Activated CD4-positive, CD25-positive, alpha-beta regulatory T cell treated with anti-CD3 and anti-CD28 coated beads, Interleukin-2, amount 50 U/mL, for 16 hours (primary cell): ENCODE results near the gene DLX2.

Experiments
- DNase-seq: peaks from one replicate; pipeline ENCODE4 v3.0.0-alpha.2; 2020; ENCODE audit warnings: low read depth, low spot score

DLX2 gene

DNA sequence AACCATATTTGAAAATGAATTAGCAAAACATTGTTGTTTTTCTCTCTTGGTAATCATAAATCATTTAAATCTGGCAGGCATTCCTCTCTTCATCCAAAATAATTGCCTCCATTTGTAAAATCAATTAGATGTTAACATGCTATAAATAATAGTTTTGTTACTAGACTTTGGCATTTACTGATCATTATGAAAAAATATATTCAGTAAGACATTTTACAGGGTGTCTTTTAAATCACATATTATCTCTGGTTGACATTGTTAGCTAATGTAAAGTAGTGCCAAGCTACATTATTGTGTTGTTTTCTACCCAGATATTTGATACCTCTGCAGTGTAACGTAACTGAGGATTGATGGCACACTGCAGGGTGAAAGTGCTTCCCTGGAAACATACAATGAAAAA, 49.2 kb downstream of the DLX2 start:
- no peak for DNase-seq

DNA sequence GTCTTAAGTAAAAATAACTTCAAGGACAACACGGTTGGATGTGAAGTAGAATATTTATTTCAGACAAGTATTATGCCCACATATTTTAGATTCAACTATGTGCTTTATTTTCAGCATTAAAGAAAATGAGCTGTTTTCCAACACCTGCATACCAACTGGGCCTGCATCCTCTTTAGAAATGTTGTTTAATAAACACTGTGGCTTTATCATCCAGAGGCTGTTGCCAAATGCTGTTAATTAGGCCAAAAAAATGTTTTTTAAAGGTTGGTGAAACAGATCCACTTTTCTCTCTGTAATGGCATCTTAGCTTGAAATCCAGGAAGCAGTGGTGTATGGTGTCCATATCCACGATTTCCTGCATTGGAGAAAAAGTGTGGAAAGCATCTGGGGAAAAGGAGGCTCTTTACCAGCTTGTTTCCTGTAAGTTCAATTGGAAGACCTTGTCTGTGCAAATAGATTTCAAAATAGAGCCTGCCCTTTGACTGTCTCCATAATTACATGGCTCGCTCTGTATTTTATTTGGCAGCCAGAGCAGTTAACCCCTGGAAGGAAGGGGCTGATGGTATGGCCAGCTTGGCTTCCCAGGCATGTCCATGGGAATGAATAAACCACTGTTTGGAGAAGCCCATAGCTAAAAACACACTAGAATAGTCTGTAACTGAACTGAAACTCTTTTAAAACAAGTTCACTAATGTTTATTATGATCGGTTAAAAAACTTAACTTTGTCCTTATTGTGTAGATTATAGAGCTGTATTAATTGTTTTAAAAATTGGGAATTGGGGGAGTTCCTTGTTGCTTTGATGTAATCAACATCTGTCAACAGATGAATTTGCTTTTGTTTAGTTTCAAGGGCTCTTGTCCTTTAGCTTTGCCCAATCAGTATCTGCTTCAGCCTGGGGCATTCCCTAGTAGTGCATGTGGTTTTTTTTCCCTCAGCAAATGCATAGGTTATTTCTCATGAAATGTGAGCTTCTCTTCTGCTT, 50.4 kb downstream of the DLX2 start:
- no peak for DNase-seq

- no peak for DNase-seq
Observed at GRCh38 chr2:172050479-172051125, 52.1 kb downstream of the DLX2 start.

DNA sequence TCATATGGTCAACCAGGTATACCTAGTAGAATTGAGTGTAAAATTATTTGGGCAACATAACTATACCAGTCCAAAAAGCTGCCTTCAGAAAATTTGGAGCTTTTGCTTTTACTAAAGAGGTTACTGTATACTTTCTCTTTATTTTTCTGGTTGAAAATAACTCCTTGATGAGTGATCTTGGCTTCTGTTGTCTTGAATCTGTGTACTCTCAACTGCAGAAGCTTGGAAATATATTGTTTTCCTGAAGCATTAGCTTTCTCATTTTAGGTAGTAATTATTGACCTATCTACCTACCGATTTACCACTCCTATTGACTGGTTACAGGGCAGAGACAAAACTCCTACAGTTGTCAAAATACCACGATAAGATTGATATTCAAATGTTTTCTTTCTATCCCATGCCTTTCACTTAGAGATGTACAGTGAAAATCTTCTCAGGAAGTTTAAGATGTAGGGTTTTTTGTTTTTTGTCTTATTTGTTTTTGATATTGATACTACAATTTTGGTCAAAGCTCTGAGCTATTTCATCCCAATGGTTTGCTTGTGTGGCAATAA, 53.1 kb downstream of the DLX2 start:
- no peak for DNase-seq
